Right ventricle myocardium inferior (tissue), 1 donor: ENCODE results near the gene HS6ST1. TPM values are rescaled to one million over a fixed set of nuclear protein-coding genes. Genes with fewer than 3 reads are reported as not detected.

Source experiments
- ATAC-seq: fragments of 200-7000 bp; cut with Tn5 transposase; one replicate; pipeline ENCODE4 v1.9.1; 2020; ENCODE audit warnings: mild to moderate bottlenecking, moderate library complexity
- DNase-seq: peaks from one replicate; pipeline ENCODE4 v3.0.0; 2021; ENCODE audit errors: missing footprints
- intact Hi-C: fragments of 100-400 bp; cut with DNase I; formaldehyde crosslinking; loops from one replicate; pipeline ENCODE4 v1.11.0; 2022
- total RNA-seq: library from RNA; stranded (reverse); fragmentation: NEBNext Ultra II Directional; extraction: Animal tissue kit (Norgen Biotek cat#: 25700); gene quantifications from one replicate; pipeline ENCODE4 v1.2.1, GENCODE V29; 2021
- donor health status: DM: no; HTN: yes; CAD: no; lungs with severe emphysema.

The HS6ST1 gene
- total RNA-seq, 1 donor from 2014 or later = 34.9 TPM

- intact Hi-C loops = no loop called here
- peak; percentile 65 for DNase-seq
- ATAC-seq = no peak
Measured at GRCh38 chr2:128291161-128291843, 27.4 kb downstream of the HS6ST1 start.

GRCh38 chr2:128290356-128290755, 28.3 kb downstream of the HS6ST1 start:
- intact Hi-C loops = no loop called here
- DNase-seq = no peak

GRCh38 chr2:128289439-128289838, 29.2 kb downstream of the HS6ST1 start:
- ATAC-seq (no peak), DNase-seq (peak; percentile 62)
- intact Hi-C loops = no loop called here

More at GRCh38 chr2:128290356-128290755, 28.3 kb downstream of the HS6ST1 start:
- ATAC-seq = no peak

- DNase-seq (peak; percentile 64), ATAC-seq (no peak)
- intact Hi-C loops = no loop called here
Measured at GRCh38 chr2:128288781-128289180, 29.9 kb downstream of the HS6ST1 start.

GRCh38 chr2:128287780-128288735, 30.6 kb downstream of the HS6ST1 start:
- intact Hi-C loops = no loop called here
- ATAC-seq = no peak

GRCh38 chr2:128286905-128287779, 31.5 kb downstream of the HS6ST1 start:
- DNase-seq (peak; percentile 55), ATAC-seq (no peak)

More at GRCh38 chr2:128287780-128288735, 30.6 kb downstream of the HS6ST1 start:
- peak; percentile 60 for DNase-seq

GRCh38 chr2:128286011-128286721, 32.5 kb downstream of the HS6ST1 start:
- ATAC-seq (no peak), DNase-seq (peak; percentile 53)
- intact Hi-C loops = no loop called here

More at GRCh38 chr2:128286905-128287779, 31.5 kb downstream of the HS6ST1 start:
- intact Hi-C loops = no loop called here

- DNase-seq (peak; percentile 31), ATAC-seq (no peak)
- intact Hi-C loops = no loop called here
Measured at GRCh38 chr2:128285329-128285931, 33.2 kb downstream of the HS6ST1 start.

GRCh38 chr2:128284841-128285240, 33.8 kb downstream of the HS6ST1 start:
- ATAC-seq = no peak
- no peak for DNase-seq
- intact Hi-C loops = no loop called here

GRCh38 chr2:128284037-128284441, 34.6 kb downstream of the HS6ST1 start:
- DNase-seq = no peak
- ATAC-seq = no peak
- intact Hi-C loops = no loop called here

- DNase-seq = peak; percentile 59
Measured at GRCh38 chr2:128282976-128283810, 35.5 kb downstream of the HS6ST1 start.

GRCh38 chr2:128282246-128282975, 36.3 kb downstream of the HS6ST1 start:
- intact Hi-C loops = no loop called here
- ATAC-seq (no peak), DNase-seq (peak; percentile 57)

More at GRCh38 chr2:128282976-128283810, 35.5 kb downstream of the HS6ST1 start:
- intact Hi-C loops = no loop called here
- peak; percentile 32 for ATAC-seq

- peak; percentile 24 for ATAC-seq
- peak; percentile 30 for DNase-seq
- intact Hi-C loops = no loop called here
Measured at GRCh38 chr2:128281852-128282245, 36.8 kb downstream of the HS6ST1 start.

GRCh38 chr2:128280901-128281321, 37.8 kb downstream of the HS6ST1 start:
- ATAC-seq = peak; percentile 48
- peak; percentile 69 for DNase-seq
- intact Hi-C loops = no loop called here

GRCh38 chr2:128280158-128280871, 38.4 kb downstream of the HS6ST1 start:
- intact Hi-C loops = no loop called here
- ATAC-seq = no peak
- DNase-seq = peak; percentile 71

- no peak for ATAC-seq
- DNase-seq = no peak
- intact Hi-C loops = no loop called here
Measured at GRCh38 chr2:128279786-128280157, 38.9 kb downstream of the HS6ST1 start.
